WI38 (cell line): ENCODE data around the gene CD300H.

Experiments
- H3K4me3 ChIP-seq: 2 replicates; pipeline ENCODE4 v1.5.1; 2011; ENCODE audit warnings: low read depth, mild to moderate bottlenecking, control low read depth, low read length
- TF ChIP-seq, protein P1 (sequence below): IDR thresholded peaks from 2 replicates; pipeline ENCODE4 v1.5.1; 2012; ENCODE audit warnings: low read depth, mild to moderate bottlenecking, control low read depth, low read length

CD300H gene

DNA sequence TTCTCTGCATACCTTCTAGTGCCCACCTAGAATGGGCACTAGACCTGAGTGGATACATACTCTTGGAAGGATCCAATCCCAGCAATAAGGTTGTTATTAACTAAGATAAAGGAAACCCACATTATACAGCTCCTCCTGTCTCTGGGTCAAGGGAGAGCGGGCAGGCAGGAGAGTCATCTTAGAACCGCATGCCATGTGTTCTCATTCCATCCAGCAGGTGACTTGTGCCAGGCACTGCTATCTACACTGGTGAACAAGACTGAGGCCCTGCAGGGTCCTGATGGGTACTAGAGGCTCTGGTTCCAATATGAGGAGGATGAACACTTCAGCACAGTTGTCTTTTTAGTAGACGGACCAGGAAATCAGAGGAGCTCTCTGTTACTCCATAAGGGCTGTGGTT is 5.9 kb upstream of the CD300H start:
- TF ChIP-seq, protein P1, sequence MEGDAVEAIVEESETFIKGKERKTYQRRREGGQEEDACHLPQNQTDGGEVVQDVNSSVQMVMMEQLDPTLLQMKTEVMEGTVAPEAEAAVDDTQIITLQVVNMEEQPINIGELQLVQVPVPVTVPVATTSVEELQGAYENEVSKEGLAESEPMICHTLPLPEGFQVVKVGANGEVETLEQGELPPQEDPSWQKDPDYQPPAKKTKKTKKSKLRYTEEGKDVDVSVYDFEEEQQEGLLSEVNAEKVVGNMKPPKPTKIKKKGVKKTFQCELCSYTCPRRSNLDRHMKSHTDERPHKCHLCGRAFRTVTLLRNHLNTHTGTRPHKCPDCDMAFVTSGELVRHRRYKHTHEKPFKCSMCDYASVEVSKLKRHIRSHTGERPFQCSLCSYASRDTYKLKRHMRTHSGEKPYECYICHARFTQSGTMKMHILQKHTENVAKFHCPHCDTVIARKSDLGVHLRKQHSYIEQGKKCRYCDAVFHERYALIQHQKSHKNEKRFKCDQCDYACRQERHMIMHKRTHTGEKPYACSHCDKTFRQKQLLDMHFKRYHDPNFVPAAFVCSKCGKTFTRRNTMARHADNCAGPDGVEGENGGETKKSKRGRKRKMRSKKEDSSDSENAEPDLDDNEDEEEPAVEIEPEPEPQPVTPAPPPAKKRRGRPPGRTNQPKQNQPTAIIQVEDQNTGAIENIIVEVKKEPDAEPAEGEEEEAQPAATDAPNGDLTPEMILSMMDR = no peak
- no peak overlapping the region for H3K4me3 ChIP-seq

DNA sequence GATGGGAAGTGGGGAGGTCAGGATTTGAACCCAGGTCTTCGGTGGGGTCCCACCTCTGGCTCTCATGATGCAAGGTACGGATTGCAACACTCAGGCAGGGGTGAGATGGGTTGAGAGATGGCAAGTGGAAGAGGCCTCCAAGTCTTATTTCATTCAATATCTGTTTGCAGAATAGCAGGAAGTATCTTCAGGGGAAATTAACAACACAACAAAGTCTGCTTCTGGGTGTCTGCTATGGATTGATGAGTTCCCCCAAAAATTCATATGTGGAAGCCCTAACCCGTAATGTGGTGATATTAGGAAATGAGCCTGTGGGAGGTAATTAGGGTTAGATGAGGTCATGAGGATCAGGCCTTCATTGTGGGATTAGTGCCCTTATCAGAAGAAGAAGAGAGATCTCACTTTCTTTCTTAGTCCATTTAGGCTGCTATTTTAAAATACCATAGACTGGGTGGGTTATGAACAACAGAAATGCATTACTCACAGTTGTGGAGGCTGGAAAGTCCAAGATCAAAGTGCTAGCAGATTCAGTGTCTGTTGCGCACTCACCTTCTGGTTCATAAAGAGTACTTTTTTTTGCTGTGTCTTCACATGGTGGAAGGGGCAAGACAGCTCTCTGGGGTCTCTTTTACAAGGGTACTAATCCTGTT is 4.4 kb upstream of the CD300H start:
- TF ChIP-seq, protein P1 = no peak
- H3K4me3 ChIP-seq = no peak overlapping the region

DNA sequence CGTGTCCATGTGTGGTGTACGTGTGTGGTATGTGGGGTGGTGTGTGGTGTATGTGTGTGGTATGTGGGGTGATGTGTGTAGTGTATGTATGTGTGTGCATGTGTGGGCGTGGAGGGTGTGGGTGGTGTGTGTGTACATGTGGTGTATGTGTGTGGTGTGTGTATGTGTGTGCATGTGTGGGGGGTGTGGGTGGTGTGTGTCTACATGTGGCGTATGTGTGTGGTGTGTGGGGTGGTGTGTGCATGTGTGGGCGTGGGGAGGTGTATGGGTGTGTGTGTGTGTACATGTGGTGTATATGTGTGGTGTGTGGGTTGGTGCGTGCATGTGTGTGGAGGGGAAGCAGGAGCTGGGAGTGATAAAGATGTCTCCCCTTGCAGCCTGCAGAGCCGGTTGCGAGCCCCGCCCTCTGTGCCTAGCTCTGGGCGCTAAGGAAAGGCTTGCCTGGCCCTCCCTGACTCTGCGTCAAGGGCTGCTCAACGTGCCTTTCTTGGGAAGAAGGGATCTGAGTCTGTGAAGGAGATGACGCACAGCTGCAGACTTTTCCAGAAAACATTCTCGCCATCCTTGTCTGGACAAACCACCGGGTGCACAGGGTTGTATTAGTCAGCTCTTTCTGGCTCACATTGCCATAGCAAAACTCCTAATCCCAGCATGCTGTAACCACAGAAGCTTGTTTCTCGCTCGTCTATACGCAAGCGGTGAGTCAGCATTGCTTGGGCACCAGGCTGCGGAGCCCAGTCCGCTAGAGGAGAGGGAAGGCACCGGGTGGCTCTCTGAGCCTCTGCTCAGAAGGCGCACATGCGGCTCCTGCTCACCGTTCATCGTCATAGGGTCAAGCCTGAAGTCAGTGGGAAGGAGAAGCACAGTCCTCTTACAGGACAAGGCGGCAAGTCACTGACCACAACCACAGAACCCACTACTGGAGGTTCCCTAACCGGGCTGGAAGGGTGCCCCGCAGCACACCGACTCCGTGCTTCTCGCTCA is 2.0 kb upstream of the CD300H start:
- H3K4me3 ChIP-seq = no peak overlapping the region
- TF ChIP-seq, protein P1 = no peak

DNA sequence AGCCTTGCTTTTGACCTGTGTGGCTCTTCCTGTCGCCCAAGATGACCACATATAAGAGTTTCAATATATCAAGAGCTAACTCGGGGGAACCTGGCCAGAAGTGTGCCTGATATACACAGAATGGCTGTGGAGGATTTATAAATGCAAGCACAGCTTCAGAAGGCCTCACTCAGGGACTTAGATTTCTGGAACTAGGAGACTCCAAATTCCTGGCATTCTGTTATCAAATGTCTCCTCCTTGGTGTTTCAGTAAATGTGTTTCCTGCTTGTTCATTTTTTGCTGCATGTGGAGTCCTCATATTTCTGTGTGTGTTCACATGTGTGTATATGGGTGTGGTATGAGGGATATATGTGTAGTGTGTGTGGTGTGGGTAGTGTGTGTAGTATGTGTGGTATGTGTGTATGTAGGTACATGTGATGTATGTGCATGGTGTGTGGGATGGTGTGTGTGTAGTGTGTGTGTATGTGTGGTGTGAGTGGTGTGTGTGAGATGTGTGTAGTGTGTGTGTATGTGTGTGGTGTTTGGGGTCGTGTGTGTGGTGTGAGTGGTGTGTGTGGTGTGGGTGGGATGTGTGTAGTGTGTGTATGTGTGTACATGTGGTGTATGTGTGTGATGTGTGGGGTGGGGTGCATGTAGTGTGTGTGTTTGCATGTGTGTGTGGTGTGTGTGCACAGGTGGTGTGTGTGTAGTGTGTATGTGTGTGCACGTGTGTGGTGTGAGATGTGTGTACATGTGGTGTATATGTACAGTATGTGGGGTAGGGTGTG is 981 bp upstream of the CD300H start:
- TF ChIP-seq, protein P1 = no peak
- H3K4me3 ChIP-seq = no peak overlapping the region

DNA sequence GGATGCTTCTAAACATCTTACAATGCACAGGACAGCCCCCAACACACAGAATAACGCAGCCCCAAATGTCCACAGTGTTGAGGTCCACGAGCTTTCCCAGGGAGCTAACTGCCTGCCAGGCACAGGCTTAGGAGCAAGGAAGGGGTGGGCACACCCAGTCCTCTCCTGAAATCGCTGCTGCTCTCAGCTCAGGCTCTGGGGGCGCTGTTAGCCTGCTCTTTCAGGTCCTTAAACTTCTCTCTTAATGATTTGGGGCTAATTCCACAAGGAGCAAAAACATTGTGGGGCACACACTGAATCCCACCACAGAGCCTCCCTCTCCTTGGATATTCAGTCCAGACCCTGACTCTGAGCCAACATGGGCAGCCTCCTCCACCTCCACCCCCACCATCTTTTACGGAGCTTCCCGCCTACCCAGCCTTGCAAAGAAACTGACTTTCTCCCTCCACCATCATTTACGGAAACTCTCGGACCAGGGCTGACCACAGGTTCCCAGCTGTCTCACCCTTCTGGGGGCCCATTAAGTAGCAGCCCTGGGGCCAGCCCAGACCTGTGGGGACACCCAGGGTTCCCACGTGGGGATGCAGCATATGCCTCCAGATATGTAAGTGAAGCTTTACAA is 1.1 kb downstream of the CD300H start:
- TF ChIP-seq, protein P1 = 0 out of 2 replicates have a peak, but pooled peaks have one; percentile 16
- no peak overlapping the region for H3K4me3 ChIP-seq

DNA sequence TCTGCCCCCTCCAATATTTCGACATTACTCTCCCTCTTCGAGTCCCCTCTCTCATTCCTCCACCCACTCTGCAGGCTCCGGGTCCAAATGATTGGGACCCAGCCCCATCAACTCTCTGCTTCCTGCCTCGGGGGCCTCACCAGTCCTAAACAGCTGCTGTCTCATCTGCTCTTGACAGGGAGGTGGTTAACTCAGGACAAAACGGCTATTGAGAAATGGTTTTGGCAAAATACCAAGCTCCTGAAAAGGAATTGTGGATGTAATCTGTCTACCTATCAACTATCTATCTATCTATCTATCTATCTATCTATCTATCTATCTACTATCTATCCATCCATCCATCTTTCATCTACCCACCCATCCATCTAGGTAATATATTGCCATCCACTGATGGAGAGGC is 2.2 kb downstream of the CD300H start:
- TF ChIP-seq, protein P1 = no peak
- H3K4me3 ChIP-seq = no peak overlapping the region
